Suprapubic skin (tissue), 3 donors: ENCODE measurements around the gene GAST.

Experiments used
- CTCF ChIP-seq, 2 donors: fragments of 200-600 bp in 1 of 2; fragments of 450-650 bp in 1 of 2; sonication (generic) in 1 of 2; IDR thresholded peaks; one replicate each; pipeline ENCODE4 v1.5.1; 2016 to 2019; ENCODE audit warnings: antibody characterized with exemption in 2 of 2, mild to moderate bottlenecking in 1 of 2, moderate library complexity in 1 of 2
- EP300 ChIP-seq: sonication (generic); formaldehyde crosslinking; IDR thresholded peaks from one replicate; pipeline ENCODE4 v1.6.1; 2017; ENCODE audit warnings: antibody characterized with exemption
- POLR2A ChIP-seq, 2 donors: fragments of 450-650 bp; IDR thresholded peaks; one replicate each; pipeline ENCODE4 v1.6.1; 2017; ENCODE audit warnings: antibody characterized with exemption in 2 of 2, mild to moderate bottlenecking in 2 of 2, moderate library complexity in 2 of 2

GRCh38 chr17:41705271-41705991 lies 6.7 kb upstream of the GAST start:
- TF ChIP-seq CTCF (IDR thresholded peaks at IDR 0.05) (no peak), POLR2A (IDR thresholded peaks at IDR 0.05) (no peak), EP300 (no peak)
